ENCODE results near the gene INPP5A.

The INPP5A gene

DNA sequence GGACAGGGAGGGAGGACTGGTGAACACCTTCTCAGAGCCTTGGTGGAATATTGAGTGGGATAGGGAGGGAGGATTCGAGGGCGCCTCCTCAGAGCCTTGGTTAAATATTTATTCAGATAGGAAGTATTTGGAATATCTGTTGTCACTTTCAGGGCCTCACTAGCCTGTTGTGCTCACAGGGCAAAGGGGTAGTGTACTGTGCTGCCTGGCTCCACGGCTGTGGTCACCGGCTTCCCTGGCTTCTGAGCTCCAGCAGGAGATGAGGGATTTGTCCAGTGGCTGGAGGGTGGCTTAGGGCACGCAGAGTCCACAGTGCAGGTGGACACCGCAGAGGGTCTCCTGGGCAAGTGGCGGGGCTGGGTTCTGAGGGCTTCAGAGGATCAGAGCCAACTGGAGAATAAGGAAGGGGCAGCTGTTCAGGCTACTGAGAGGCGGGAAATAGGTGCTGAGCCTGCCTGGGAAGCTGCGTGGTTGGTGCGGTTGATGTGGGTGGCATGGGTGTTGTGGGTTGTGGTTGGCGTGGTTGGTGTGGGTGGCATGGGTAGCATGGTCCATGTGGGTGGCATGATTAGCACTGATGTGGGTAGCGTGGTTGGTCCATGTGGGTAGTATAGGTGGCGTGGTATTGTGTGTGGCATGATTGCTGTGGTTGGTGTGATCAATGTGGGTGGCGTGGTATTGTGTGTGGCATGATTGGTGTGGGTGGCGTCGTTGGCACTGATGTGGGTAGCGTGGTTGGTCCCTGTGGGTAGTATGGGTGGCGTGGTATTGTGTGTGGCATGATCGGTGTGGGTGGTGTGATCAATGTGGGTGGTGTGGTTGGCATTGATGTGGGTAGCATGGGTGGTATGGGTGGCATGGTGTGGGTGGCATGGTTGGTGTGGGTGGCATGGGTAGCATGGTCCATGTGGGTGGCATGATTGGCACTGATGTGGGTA lies 16.7 kb downstream of the INPP5A start:
- H3K27ac ChIP-seq = no peak overlapping the region
- no peak for TF ChIP-seq ZFX (IDR thresholded peaks at IDR 0.05)
- TF ChIP-seq CTCF (conservative IDR thresholded peaks at IDR 0.05) = no peak

GRCh38 chr10:132554991-132555647 lies 17.5 kb downstream of the INPP5A start:
- H3K27ac ChIP-seq = peak overlapping the region; percentile 79
- TF ChIP-seq CTCF (conservative IDR thresholded peaks at IDR 0.05) = no peak
- no peak for TF ChIP-seq ZFX (IDR thresholded peaks at IDR 0.05)

DNA sequence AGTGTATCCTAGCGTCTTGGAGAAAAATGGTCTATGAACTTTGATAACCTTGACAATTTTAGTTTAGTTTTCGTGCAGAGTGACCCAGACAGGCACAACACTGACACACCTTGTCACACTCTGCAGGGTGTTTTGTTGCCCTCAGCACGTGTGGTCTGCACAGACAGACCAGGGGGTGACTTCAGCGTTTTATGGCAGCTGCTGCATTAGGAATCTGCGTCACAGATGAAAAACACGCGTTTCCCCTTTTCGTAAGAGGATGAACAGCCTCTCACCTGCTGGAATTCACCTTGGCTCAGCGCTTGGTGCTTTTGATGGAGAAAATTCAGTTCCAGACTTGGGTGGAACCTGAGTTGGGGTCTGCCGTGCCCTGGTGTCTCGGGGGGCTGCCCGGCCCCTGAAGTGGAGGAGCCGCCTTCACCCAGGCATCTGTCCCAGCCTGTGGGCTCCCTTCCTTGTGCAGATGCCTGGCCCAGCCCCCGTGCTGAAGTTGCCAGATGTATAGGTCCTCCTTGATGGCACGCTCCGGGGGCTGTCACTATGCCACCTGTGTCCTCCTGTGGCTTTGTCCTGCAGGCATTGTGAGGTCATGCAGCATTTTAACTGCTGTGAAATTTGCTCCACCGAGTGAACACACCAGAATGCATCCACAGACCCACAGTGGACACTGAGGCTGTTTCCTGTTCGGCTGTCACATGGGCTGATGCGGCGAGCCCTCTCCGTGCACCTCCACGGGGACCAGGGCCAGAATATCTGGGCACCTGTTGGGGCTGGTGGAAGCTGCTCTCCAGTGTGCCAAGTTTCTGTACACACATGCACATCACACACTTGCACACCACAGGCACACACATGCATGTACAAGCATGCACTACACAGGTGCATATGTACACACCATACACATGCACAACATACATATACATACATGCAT lies 18.3 kb downstream of the INPP5A start:
- H3K27ac ChIP-seq = peak overlapping the region; percentile 79
- TF ChIP-seq CTCF (conservative IDR thresholded peaks at IDR 0.05) (no peak), ZFX (IDR thresholded peaks at IDR 0.05) (no peak)

DNA sequence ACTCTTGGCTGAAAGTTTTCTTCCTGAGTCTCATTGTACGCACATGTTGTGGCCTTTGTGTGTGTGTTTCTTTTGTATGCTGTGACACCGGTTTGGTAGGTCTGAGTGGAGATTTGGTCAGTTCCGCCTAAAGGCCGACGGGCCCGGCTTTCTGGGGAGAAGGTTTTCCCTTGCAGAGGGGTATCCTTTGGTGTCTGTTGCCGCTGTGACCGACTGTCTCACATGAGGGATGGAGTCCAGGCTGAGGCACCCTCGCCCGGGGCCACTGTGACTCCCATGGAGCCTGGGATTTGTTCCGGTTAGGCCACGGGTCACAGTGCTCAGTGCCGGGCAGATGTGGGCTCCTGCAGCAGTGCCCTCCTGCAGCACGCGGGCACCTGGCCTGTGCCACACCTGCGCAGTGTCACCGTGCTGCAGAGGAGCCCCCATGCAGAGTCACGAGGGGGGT lies 19.4 kb downstream of the INPP5A start:
- H3K27ac ChIP-seq = peak overlapping the region; percentile 79
- TF ChIP-seq ZFX (IDR thresholded peaks at IDR 0.05) (peak; percentile 47; the same call in 1 of the 2 replicates), CTCF (conservative IDR thresholded peaks at IDR 0.05) (no peak)

- TF ChIP-seq ZFX (IDR thresholded peaks at IDR 0.05) (no peak), CTCF (conservative IDR thresholded peaks at IDR 0.05) (no peak)
- H3K27ac ChIP-seq = peak overlapping the region; percentile 79
Measured at GRCh38 chr10:132557696-132558515, 20.3 kb downstream of the INPP5A start.
